ENCODE results near the gene PPM1F.

DNA sequence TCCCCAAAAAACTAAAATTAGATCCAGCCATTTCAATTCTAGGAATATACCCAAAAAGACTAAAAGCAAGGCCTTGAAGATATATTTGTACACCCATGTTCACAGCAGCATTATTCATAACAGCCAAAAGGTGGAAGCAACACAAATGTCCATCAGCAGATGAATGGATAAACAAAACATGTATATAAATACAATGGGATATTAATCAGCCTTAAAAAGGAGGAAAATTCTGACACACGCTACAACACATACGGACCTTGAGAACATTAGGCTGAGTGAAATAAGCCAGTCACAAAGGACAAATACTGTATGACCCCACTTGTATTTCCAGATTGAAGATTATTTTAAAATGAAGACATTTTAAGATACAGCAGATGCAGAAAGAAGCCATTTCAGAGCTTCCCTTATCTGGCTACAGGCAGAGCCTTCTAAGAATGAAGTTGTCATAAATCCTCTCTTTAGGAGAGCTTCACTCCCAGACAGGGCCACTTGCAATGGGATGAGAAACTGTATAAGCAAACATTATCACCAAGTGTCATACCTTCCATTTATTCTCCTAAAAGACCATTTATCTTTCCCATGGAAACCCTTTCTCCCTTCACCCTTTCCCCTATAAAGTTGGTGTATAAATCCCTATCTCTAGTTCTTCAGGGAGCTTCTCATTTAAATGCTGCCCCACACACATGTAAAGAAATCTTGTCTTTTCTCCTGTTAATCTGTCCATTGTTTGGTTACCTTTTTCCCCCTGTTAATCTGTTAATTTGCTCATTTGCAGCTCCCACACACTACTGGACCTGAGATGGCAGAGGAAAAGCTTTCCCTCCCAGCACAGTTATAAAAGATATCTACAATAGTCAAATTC lies 49.2 kb upstream of the PPM1F start:
- TF ChIP-seq, protein P1, sequence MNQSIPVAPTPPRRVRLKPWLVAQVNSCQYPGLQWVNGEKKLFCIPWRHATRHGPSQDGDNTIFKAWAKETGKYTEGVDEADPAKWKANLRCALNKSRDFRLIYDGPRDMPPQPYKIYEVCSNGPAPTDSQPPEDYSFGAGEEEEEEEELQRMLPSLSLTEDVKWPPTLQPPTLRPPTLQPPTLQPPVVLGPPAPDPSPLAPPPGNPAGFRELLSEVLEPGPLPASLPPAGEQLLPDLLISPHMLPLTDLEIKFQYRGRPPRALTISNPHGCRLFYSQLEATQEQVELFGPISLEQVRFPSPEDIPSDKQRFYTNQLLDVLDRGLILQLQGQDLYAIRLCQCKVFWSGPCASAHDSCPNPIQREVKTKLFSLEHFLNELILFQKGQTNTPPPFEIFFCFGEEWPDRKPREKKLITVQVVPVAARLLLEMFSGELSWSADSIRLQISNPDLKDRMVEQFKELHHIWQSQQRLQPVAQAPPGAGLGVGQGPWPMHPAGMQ (IDR thresholded peaks at IDR 0.05; ENCODE audit: borderline replicate concordance), result no peak
- TF ChIP-seq POLR2A (IDR thresholded peaks at IDR 0.05; ENCODE audit: low read depth, low read length), result no peak
- no peak for TF ChIP-seq LARP7 (IDR thresholded peaks at IDR 0.05)
- TF ChIP-seq, protein P2, sequence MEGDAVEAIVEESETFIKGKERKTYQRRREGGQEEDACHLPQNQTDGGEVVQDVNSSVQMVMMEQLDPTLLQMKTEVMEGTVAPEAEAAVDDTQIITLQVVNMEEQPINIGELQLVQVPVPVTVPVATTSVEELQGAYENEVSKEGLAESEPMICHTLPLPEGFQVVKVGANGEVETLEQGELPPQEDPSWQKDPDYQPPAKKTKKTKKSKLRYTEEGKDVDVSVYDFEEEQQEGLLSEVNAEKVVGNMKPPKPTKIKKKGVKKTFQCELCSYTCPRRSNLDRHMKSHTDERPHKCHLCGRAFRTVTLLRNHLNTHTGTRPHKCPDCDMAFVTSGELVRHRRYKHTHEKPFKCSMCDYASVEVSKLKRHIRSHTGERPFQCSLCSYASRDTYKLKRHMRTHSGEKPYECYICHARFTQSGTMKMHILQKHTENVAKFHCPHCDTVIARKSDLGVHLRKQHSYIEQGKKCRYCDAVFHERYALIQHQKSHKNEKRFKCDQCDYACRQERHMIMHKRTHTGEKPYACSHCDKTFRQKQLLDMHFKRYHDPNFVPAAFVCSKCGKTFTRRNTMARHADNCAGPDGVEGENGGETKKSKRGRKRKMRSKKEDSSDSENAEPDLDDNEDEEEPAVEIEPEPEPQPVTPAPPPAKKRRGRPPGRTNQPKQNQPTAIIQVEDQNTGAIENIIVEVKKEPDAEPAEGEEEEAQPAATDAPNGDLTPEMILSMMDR (IDR thresholded peaks at IDR 0.05 in 2 of 3, conservative IDR thresholded peaks at IDR 0.05 in 1 of 3; ENCODE audit: control insufficient read depth in 2 of 3, extremely low read depth in 1 of 3, insufficient read depth in 1 of 3, low read depth in 3 of 3, low read length in 3 of 3), result no peak
- TF ChIP-seq MEF2A (IDR thresholded peaks at IDR 0.05; ENCODE audit: insufficient read depth, low read depth, low read length), result no peak
- no peak for TF ChIP-seq EZH2 (IDR thresholded peaks at IDR 0.05; ENCODE audit: borderline replicate concordance, control insufficient read depth, low read depth, low read length)
- TF ChIP-seq, protein P3, sequence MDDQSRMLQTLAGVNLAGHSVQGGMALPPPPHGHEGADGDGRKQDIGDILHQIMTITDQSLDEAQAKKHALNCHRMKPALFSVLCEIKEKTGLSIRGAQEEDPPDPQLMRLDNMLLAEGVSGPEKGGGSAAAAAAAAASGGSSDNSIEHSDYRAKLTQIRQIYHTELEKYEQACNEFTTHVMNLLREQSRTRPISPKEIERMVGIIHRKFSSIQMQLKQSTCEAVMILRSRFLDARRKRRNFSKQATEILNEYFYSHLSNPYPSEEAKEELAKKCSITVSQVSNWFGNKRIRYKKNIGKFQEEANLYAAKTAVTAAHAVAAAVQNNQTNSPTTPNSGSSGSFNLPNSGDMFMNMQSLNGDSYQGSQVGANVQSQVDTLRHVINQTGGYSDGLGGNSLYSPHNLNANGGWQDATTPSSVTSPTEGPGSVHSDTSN (IDR thresholded peaks at IDR 0.05; ENCODE audit: insufficient replicate concordance, low read depth, low read length), result no peak
- TF ChIP-seq MYB (IDR thresholded peaks at IDR 0.05; ENCODE audit: borderline replicate concordance, low read depth, low read length), result no peak
- TF ChIP-seq YY1 (IDR thresholded peaks at IDR 0.05; ENCODE audit: low read depth, low read length), result no peak

All from GM12878 (cell line).